Activated effector memory CD4-positive, alpha-beta T cell treated with anti-CD3 and anti-CD28 coated beads, Interleukin-2, amount 50 U/mL, for 16 hours (primary cell): Measurements from ENCODE around the gene GDA.
"Not testable (repeated sequence)": the region's sequence is repeated elsewhere in the genome, so short reads cannot be mapped to it uniquely, and the experiment has no call there.

Source experiments
- DNase-seq: peaks from one replicate; pipeline ENCODE4 v3.0.0-alpha.2; 2020

Gene GDA

DNA sequence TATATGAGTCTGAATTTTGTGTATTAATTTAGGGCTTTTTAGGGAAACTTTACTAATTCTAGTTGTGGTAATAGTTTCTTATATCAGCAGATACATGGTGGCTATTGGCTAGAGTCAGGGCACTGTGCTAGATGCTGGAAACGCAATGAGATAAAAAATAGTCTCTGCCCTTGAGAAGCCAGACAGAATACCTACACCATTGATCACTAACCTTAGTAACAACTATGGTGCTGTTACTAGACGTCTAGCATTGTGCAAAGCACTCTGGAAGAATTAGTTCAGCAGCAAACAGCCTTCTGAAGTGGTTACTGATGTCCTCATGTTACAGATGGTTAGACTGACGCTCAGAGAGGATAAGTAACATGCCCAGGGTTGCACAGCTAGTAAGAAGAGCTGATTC is 61.8 kb downstream of the GDA start:
- DNase-seq: no peak

- no peak for DNase-seq
Observed at GRCh38 chr9:72213906-72214305, 64.7 kb downstream of the GDA start.

GRCh38 chr9:72217306-72217842 is 68.1 kb downstream of the GDA start:
- no peak for DNase-seq

DNA sequence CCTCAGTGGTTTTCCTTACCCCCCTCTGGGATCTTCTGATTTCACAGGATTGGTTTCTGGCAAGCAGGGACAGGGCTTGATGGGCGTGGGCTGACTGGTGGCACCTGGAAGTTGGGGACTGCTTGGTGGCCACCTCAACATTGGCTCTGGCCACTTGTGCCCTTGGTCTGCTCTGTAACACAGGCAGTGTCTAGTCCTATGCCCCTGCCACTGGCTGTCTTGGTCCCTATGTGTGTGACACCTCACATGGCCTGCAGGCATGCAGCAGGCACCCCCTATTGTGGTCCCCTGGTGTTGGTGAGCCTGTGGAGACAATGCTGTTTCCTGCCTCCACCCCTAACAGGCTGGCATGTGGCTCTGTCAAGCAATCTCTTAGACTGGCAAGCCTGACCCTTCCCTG is 71.3 kb downstream of the GDA start:
- DNase-seq: no peak

- no peak for DNase-seq
Observed at GRCh38 chr9:72226146-72226812, 77.0 kb downstream of the GDA start.

GRCh38 chr9:72228282-72228681 is 79.0 kb downstream of the GDA start:
- DNase-seq: no peak

- DNase-seq: no peak
Observed at GRCh38 chr9:72232778-72233177, 83.5 kb downstream of the GDA start.

DNA sequence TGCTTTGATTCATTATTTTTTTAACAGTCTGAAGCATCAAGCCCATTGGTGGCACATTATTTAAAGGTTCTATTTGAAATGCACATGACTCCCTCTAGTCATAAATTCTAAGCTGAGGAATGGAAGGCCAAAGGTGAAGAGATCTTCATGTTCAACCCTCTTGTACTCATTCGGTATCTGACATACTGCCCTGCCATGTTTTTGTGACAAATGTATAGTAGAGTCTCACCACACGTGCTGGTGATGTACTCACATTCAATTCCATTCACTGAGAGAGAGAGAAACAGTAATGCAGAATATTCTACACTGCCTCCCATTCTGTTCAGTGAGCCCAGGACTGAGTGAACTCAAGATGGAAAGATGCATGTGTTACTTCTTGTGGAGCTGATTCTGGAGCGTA is 98.3 kb downstream of the GDA start:
- DNase-seq: no peak

DNA sequence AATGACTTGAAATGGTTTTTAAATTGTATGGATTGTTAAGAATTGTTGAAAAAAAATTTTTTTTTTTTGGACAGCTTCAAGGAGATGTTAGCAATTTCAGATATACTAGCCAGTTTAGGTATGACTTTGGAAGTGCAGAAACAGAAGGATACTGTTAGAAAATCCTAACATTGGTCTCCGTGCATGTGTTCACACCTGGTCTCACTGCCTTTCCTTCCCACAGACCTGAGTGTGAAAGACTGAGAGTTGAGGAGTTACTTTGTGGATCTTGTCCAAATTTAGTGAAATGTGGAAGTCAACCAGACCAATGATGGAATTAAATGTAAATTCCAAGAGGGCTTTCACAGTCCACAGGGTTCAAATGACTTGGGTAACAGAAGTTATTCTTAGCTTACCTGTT is 102.3 kb downstream of the GDA start:
- no peak for DNase-seq

DNA sequence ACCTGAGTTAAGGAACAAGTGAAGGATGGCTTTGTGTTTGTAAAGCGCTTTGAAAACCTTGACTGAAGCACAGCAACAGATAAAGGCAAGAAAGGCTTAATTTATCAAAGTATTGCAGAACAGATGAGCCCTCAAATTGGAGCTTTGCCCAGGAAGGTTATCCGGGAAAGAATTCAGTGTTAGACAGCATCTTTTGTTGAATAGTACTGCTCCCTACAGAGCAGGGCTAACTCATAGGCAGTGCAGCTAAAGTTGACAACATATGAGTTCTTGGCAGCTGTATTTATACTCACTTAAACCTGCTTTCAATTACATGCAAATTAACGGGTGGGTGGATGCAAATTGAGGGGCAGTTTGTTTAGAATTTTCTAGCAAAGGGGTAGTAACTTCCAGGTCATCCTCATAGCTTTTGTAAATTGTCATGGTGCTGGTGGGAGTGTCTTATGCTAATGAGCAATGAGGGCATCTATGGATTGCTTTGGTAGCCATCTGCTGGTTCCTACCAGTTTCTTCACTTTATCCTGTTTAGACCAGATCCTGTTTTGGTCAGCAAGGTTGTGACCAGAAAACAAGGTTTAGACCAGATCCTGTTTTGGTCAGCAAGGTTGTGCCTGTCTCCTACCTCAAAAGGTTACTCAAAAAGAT is 105.8 kb downstream of the GDA start:
- DNase-seq: no peak

DNA sequence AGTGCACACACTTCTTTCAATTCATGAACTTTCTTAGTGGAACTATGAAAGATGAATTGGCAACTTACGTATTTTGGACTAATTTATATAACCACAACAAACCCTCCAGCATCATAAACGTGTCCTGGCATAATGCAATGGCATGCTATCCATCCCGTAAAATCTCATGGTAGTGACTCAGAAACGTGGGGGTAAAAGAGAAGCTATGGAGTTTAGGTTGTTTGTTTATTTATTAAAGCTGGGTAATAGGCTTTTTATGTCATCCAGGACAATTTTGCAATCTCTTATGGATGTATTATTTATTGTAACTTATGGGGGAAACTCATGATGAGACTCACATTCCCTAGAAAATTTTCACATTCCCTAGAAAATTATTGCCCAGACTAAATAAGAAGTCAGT is 106.3 kb downstream of the GDA start:
- no peak for DNase-seq

GRCh38 chr9:72256931-72257330 is 107.7 kb downstream of the GDA start:
- no peak for DNase-seq

GRCh38 chr9:72257814-72258213 is 108.6 kb downstream of the GDA start:
- DNase-seq: no peak

GRCh38 chr9:72262063-72262462 is 112.8 kb downstream of the GDA start:
- DNase-seq: no peak

DNA sequence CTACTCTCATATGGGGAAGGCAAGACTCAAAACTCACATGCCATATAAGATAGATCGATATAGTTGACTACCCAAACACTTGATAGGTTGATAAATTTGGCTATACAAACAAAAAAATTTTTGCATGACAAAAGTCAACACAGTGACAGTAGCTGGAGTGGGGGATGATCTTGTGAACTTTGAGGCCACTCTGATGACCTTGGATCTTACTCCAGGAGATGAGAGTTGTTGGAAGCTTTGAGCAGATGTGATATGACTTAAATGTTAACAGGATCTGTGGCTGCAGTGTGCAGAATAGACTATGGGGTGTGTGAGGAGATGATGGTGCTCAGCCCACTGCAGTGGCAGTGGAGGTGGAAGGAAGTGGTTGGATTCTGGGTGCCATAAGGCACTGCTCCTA is 114.3 kb downstream of the GDA start:
- no peak for DNase-seq

GRCh38 chr9:72268961-72269360 is 119.7 kb downstream of the GDA start:
- DNase-seq: no peak

GRCh38 chr9:72270359-72270758 is 121.1 kb downstream of the GDA start:
- DNase-seq: not testable (repeated sequence)

DNA sequence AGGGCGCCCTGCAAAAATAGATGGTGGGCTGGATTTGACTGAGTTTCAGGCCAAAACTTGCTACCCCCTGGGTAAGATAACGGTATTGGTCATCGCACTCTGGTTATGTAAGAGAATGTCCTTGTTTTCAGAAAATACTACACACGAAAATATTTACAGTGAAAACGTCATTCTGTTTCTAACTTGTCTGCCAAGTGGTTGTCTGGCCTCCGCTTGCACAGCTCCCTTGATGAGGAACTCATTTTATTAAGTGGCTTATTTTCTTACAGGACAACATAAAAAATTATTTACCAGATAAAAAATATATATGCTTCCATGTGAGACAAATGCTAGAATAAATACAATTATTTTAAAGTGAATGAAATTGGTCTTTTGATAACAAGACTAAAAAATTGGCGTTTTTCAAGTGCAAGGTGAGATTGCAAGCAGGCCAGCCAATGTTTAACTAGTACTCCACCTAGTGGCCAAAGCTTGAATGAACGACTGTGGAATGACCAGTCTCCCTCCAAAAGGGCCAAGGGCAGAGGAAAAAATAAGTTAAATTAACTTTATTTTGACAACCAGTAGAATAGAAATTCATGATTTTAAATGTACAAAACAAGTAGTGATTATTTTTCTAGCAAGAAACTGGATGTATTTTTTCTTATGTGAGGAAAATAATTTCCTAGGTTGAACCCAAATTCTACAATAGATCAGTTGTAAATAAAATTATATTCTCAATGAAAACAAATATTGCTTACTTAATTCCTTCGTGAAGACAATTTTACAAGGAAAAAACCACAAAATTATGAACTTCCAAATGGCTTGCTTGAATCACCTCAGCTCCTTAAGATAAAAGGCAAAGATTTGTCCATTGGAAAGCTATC is 122.6 kb downstream of the GDA start:
- peak; percentile 68 for DNase-seq

- DNase-seq: no peak
Observed at GRCh38 chr9:72274441-72274840, 125.2 kb downstream of the GDA start.

GRCh38 chr9:72274916-72275315 is 125.7 kb downstream of the GDA start:
- no peak for DNase-seq

DNA sequence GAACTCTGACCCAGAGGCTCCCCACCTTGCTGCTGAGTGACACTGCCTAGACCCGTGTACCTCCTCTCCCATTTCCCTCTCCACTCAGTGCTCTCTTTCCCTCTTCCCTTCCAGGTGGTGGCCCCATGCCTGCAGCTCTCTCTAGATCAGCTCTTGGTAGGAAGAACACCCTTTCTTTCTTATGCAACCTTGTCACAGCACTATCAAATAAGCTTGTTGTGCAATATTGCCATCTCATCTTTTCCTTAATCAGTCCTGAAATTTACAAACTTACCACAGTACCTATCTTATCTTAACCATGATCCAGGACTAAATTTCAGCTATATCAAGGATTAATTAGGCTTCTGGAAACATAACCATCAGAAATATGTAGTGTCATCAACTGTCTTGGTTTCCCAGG is 127.2 kb downstream of the GDA start:
- no peak for DNase-seq

- no peak for DNase-seq
Observed at GRCh38 chr9:72278959-72279358, 129.7 kb downstream of the GDA start.

- peak; percentile 89 for DNase-seq
Observed at GRCh38 chr9:72280913-72281500, 131.8 kb downstream of the GDA start.
